ENCODE data around the gene SAT2.
A peak's percentile ranks its signal among the peaks of the same experiment; 100 is the strongest.

Gene SAT2

GRCh38 chr17:7590743-7591142 lies 36.9 kb downstream of the SAT2 start:
- DNase-seq (ENCODE audit: low spot score): no peak

- no peak for DNase-seq (ENCODE audit: low spot score)
Measured at GRCh38 chr17:7589891-7590691, 37.5 kb downstream of the SAT2 start, which contains the start of gene SOX15. Gene SOX15, minus strand, starts transcription at chr17:7590094. Its CDS starts 418 bp downstream, at chr17:7589676.

GRCh38 chr17:7589204-7589868 lies 38.3 kb downstream of the SAT2 start:
- DNase-seq (ENCODE audit: low spot score): no peak

GRCh38 chr17:7588553-7589203 lies 38.9 kb downstream of the SAT2 start:
- no peak for DNase-seq (ENCODE audit: low spot score)

GRCh38 chr17:7587420-7588151 lies 40.0 kb downstream of the SAT2 start:
- DNase-seq (ENCODE audit: low spot score): no peak

- no peak for DNase-seq (ENCODE audit: low spot score)
Measured at GRCh38 chr17:7586673-7587419, 40.8 kb downstream of the SAT2 start.

GRCh38 chr17:7583253-7584109 lies 44.1 kb downstream of the SAT2 start, which contains the start of gene MPDU1:
Gene MPDU1, plus strand, starts transcription at chr17:7583852. Its CDS starts 11 bp downstream, at chr17:7583863.
- peak; percentile 95 for DNase-seq (ENCODE audit: low spot score)

GRCh38 chr17:7582396-7583252 lies 45.0 kb downstream of the SAT2 start:
- DNase-seq (ENCODE audit: low spot score): no peak

GRCh38 chr17:7580604-7581575 lies 46.7 kb downstream of the SAT2 start:
- DNase-seq (ENCODE audit: low spot score): no peak

- DNase-seq (ENCODE audit: low spot score): no peak
Measured at GRCh38 chr17:7579834-7580603, 47.6 kb downstream of the SAT2 start.

GRCh38 chr17:7579001-7579833 lies 48.4 kb downstream of the SAT2 start, which contains the start of gene CD68:
Gene CD68, plus strand, starts transcription at chr17:7579638. Its CDS starts 40 bp downstream, at chr17:7579678.
- DNase-seq (ENCODE audit: low spot score): peak; percentile 78

- DNase-seq (ENCODE audit: low spot score): no peak
Measured at GRCh38 chr17:7577327-7578199, 50.1 kb downstream of the SAT2 start.

- DNase-seq (ENCODE audit: low spot score): no peak
Measured at GRCh38 chr17:7576432-7576937, 51.1 kb downstream of the SAT2 start.
